NCI-H1048 (cell line): ENCODE data around the gene HOXD9.

Experiments
- DNase-seq: peaks from one replicate; lab custom pipeline; 2025; lab: John Stamatoyannopoulos, UW

HOXD9 gene

GRCh38 chr2:176124947-176125771 is 2.6 kb downstream of the HOXD9 start:
- no peak for DNase-seq

GRCh38 chr2:176125772-176126054 is 3.2 kb downstream of the HOXD9 start:
- no peak for DNase-seq

- DNase-seq = peak; percentile 49
Measured at GRCh38 chr2:176126929-176127773, 4.6 kb downstream of the HOXD9 start.

GRCh38 chr2:176127774-176128072 is 5.2 kb downstream of the HOXD9 start:
- DNase-seq = no peak

- DNase-seq = no peak
Measured at GRCh38 chr2:176128172-176128981, 5.9 kb downstream of the HOXD9 start.

- peak; percentile 35 for DNase-seq
Measured at GRCh38 chr2:176128982-176129796, 6.7 kb downstream of the HOXD9 start, which contains the start of gene HOXD8. Gene HOXD8 (plus strand): TSS chr2:176129705. CDS start chr2:176130367, 662 bp downstream.

GRCh38 chr2:176129813-176130146 is 7.3 kb downstream of the HOXD9 start:
- DNase-seq = no peak

GRCh38 chr2:176130147-176130956 is 7.8 kb downstream of the HOXD9 start:
- no peak for DNase-seq

- DNase-seq = no peak
Measured at GRCh38 chr2:176130957-176131847, 8.7 kb downstream of the HOXD9 start.

GRCh38 chr2:176131848-176132158 is 9.3 kb downstream of the HOXD9 start:
- no peak for DNase-seq

GRCh38 chr2:176132205-176133171 is 10.0 kb downstream of the HOXD9 start:
- DNase-seq = no peak

- no peak for DNase-seq
Measured at GRCh38 chr2:176133389-176133788, 10.9 kb downstream of the HOXD9 start.

GRCh38 chr2:176134035-176134434 is 11.5 kb downstream of the HOXD9 start:
- no peak for DNase-seq

GRCh38 chr2:176135035-176135440 is 12.5 kb downstream of the HOXD9 start:
- no peak for DNase-seq

- DNase-seq = no peak
Measured at GRCh38 chr2:176136374-176137251, 14.1 kb downstream of the HOXD9 start.

- DNase-seq = no peak
Measured at GRCh38 chr2:176137252-176137580, 14.7 kb downstream of the HOXD9 start.

GRCh38 chr2:176137906-176138305 is 15.4 kb downstream of the HOXD9 start:
- no peak for DNase-seq

- DNase-seq = no peak
Measured at GRCh38 chr2:176138526-176138922, 16.0 kb downstream of the HOXD9 start.
